GM18505 (cell line): ENCODE data around the gene SH2B3.

Experiments
- ATAC-seq: cut with Tn5 transposase; IDR thresholded peaks from one replicate; pipeline ENCODE4 v1.9.1; 2021; ENCODE audit not compliant: unreplicated experiment
- POLR2A ChIP-seq: IDR thresholded peaks from 4 replicates; pipeline ENCODE4 v1.6.1; 2011; ENCODE audit warnings: borderline replicate concordance; ENCODE audit not compliant: insufficient read depth, insufficient read length; ENCODE audit errors: extremely low read depth

Gene SH2B3

DNA sequence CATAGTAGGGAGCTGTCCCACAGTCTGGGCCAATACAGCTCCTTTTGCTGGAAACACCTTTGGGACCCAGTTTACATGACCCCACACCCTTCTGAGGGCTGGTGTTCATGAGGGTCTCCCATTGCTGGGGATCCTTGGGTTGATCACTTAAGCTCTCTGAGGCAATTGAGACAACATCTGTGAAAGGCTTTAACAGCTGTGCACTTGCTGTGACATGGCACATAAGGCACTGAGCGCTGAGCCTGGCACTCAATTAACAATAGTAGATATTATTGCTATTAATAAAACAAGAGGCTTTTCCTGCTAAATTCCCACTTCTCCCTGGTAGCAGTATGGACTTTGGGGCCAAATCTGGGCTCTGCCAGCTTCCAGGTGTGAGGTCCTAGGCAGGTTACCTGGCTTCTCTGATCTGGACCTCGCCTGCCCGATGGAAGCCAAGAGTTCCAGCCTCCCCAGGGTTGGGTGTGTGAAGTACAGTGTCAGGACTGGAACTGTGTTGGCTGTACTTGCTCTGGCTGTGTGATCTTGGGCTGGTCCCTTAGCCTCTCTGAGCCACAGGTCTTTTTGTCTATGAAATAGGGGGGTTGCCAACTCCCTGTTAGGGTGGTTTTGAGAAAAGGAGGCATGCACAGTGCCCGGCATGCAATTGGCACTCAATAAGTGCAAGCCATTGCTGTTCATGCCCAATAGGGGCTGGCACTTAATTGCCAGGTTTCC, 3.1 kb downstream of the SH2B3 start:
- TF ChIP-seq POLR2A = no peak
- ATAC-seq = no peak

DNA sequence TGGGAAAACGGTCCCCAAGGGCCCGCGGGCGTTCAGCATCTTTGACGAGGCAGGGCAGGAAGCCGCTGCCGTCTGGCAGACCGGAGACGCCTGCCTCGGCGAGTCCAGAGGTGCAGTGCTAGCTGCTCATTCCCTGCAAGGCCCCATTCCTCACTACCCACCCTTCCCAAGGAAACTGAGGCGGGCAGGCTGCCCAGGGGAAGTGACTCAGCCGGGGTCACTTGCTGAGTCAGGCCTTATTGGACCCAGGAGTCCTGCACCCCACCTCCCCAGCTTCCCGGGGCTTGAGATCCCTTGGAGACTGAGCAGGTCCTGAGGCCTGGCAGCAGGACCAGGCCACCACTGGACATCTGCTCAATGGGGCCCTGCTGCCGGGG, 3.7 kb downstream of the SH2B3 start:
- no peak for ATAC-seq
- no peak for TF ChIP-seq POLR2A

DNA sequence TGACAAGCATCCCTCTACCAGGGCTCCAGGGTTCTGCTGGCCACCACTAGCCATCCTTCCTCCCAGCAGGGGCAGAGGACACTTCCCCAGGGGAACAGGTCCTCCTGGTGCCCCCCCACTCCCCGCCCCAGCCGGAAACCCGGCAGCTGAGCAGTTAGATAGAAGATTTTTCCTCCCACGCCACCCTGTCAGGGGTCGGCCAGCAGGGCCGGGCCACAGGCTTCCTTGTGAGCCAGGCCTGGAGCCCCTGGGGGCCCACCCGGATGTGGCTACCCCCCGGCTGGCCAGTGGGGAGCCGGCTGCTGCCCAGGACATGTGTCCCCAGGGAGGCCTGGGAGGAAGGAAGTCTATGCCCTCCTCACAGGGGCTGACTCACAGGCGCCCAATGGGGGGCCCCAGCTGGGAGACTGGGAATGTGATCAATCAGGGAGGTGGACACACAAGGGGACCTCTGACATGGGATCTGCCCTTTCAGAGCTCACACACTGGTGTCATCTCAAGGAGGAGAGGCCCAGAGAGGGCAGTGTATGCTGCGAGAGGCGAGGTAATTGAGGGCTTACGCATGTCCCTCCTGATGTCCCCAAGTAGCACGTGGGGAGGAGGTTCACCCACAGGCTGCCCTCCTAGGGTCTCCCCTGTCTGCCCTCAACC, 4.2 kb downstream of the SH2B3 start:
- no peak for TF ChIP-seq POLR2A
- ATAC-seq = no peak

DNA sequence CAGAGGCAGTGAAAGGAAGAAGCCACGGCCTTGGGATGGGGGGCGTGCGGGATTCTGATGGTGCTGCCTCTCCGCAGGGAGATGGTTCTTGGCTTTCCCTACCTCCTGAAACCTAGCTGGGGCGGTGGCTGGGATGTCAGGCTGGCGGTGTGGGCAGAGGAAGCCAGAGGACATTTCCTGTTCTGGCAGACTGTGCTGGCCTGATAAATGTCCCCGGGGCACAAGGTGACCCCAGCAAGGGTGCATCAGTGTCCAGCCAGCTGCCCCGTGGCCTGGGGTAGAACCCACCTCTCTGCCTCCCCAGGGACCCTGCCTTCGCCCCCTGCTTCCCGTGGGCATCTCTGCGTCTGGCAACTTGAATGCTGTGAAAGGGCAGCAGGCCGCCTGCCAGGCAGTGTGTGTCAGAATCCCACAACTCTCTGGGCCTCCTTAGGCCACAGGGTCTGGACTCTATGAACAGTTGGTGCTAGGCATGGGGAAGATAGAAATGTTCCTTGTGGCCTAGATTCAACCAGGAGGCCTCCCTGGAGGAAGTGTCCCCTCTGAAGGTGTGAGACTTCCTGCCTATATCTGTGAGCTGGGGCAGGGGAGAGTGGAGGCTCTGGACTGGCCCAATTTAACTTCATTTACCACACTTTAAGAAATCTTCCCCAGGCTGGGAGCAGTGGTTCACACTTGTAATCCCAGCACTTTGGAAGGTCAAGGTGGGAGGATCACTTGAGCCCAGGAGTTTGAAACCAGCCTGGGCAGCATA, 4.9 kb downstream of the SH2B3 start:
- TF ChIP-seq POLR2A = no peak
- no peak for ATAC-seq

DNA sequence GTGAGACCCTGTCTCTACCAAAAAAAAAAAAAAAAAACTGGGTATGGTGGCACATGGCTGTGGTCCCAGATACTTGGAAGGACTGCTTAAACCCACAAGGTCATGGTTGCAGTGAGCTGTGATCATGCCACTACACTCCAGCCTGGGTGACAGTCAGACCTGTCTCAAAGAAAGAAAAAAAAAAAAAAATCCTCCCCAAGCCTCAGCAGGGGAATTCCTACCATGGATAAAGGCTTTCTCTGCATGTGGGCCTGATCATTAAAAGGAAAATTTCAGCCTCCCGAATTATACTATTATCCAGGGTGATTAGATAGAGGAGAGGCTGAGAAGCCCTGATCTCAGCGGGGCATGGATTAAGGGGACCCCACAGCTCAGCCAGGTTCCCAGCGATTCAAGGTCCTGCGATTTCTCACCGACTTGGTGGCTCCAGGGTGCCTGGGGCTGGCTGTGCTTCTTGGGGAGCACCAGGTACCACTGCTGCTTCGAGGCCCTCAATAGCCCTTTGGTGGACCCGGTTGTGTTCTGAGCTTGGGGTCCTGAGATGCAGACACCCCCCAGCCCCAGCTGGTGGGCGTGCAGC, 5.6 kb downstream of the SH2B3 start:
- no peak for TF ChIP-seq POLR2A
- ATAC-seq = no peak

DNA sequence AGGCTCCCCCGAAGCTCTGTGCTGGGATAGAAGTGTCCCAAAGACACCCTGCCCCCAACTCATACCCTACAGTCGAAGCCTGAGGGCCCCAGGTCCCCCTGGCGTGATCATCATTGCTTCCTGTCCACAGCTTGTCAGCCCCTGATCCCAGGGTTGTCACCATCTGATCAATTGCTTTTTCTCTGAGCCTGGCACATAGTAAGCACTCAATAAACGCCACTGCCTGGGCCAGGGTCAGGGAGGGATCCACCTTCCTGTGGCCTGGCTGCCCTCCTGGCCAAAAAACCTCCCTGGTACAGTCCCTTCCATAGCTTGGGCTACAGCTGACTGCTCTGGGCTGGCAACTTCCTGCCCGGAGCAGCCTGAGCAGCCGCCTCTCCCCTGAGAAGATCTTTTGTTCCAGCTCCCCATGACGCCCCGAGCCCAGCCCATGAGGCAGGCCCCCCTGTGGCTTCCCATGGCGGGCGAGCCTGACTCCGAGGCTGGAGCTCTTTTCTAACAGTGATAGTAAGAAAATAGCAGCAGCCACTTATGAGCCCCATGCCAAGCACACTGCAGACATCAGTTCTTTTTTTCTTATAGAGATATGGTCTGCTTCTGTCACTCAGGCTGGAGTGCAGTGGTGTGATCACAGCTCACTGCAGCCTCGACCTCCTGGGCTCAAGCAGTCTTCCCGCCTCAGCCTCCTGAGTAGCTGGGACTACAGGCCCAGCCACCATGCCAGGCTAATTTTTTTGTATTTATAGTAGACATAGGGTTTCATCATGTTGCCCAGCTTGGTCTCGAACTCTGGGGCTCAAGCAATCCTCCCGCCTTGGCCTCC, 6.5 kb downstream of the SH2B3 start:
- no peak for ATAC-seq
- TF ChIP-seq POLR2A = no peak

DNA sequence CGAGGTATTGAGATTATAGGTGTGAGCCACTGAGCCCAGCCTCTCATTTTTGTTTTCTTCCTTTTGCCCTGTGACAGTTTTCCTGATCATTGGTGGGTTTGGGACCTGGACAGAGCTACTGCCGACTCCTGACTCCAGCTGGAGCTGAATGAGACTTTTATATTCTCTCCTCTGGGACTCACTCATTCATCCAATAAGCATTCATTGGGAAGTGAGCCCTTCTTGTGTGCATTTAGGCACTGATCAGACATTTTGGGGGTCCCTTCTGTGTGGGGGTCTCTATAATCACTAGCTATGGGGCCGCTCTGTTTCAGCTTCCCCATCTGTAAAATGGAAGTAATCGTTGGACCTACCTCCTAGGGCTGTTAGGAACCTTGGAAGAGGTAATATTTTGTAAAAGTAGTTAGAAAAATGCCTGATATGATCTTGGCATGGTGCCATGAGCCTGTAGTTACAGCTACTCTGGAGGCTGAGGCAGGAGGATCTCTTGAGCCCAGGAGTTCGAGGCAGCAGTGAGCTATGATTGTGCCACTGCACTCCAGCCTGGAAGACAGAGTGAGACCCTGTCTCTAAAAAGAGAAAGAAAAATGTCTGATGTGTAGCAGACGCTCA, 7.2 kb downstream of the SH2B3 start:
- ATAC-seq = no peak
- no peak for TF ChIP-seq POLR2A

DNA sequence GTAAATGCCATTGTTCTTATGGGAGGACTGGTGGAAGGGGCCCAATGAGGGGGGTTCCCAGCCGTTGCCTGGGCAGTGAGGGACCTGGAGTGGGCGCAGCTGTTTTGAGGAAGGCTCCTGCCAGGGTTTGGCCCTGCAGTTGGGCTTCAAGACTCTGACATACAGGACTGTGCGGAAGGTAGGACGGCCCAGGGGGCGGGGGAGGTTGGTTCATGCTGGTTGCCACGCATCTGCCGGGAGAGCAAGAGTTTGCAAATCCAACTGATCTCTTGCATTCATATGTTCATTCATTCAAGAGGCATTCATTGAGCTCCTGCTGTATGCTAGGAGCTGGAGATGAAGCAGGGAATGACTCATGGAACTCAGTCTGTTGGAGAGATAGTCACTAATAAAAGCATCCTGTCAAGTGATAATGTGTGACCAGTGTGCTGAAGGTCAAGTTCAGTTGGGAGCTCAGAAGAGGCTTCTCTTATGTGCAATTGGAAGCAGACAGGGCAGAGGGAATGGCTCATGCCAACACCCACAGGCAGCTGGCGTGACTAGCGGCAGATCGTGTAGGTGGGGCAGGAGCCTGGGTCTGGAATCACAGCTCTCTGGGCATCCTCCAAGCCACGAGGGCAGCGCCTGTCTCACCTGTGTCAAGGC, 7.8 kb downstream of the SH2B3 start:
- no peak for TF ChIP-seq POLR2A
- no peak for ATAC-seq

DNA sequence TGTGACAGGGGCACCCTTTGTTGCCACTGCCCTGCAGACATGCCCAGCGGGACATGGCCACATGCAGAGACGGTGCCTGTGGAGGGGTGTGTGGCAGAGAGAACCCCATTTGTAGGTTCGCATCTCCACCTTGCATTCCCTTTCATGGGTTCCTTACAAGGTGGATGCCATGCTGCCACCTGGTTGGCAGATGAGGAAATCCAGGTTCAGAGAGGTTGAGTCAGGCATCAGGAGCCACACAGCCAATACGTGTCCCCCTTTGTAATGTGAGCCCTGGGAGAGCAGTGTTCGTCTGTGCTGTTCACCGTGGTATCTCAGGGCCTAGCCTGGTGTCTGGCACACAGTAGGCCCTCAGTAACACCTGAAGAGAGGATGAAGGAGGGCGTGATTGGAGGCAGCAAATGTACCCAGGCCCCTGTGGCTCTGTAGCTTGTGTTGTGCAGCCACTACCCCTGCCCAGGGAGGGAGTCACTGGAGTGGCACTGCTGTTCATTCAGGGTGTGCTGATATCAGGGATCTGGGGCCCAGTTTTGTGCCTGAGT, 9.1 kb downstream of the SH2B3 start:
- no peak for ATAC-seq

DNA sequence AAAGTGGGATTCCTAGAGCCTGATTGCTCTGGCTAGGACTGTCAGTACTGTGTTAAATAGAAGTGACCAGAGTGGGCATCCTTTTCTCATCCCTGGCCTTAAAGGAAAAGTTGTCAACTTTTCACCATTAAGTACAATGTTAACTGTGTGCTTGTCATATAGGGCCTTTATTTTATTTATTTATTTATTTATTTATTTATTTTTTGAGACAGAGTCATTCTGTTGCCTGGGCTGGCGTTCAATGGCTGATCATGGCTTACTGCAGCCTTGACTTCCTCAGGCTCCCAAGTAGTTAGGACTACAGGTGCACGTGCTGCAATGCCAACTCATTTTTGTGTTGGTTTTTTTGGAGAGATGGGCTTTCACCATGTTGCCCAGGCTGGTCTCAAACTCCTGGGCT, 11.6 kb downstream of the SH2B3 start:
- ATAC-seq = no peak
- no peak for TF ChIP-seq POLR2A

More for the DNA sequence above, 9.1 kb downstream of the SH2B3 start:
- TF ChIP-seq POLR2A = no peak

DNA sequence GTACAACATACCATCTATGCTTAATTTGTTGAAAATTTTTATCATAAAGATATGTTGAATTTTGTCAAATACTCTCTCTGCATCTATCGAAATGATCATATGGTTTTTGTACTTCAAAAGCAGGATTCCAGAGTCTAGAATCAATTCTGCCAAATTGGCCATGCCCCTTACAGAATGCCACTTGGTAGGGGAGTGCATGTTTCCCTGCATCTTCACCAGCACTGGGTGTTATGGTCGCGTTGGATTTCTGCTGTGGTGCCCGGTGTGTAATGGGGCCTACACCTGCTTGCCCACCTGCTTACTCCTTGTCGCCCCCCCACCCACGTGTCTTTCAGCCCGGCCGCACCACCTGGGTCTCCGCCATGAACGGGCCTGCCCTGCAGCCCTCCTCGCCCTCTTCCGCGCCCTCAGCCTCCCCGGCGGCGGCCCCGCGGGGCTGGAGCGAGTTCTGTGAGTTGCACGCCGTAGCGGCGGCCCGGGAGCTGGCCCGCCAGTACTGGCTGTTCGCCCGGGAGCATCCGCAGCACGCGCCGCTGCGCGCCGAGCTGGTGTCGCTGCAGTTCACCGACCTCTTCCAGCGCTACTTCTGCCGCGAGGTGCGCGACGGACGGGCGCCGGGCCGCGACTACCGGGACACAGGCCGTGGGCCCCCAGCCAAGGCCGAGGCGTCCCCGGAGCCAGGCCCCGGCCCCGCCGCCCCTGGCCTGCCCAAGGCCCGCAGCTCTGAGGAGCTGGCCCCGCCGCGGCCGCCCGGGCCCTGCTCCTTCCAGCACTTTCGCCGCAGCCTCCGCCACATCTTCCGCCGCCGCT, 12.3 kb downstream of the SH2B3 start:
- TF ChIP-seq POLR2A = no peak
- ATAC-seq = no peak
